ENCODE results near the gene THRA. TPM values are rescaled to one million over a fixed set of nuclear protein-coding genes. Genes with fewer than 3 reads are reported as not detected.
A peak's percentile ranks its signal among the peaks of the same experiment; 100 is the strongest.

Gene THRA
- total RNA-seq, 1 donor from 2014 or later: 15.0 TPM

DNA sequence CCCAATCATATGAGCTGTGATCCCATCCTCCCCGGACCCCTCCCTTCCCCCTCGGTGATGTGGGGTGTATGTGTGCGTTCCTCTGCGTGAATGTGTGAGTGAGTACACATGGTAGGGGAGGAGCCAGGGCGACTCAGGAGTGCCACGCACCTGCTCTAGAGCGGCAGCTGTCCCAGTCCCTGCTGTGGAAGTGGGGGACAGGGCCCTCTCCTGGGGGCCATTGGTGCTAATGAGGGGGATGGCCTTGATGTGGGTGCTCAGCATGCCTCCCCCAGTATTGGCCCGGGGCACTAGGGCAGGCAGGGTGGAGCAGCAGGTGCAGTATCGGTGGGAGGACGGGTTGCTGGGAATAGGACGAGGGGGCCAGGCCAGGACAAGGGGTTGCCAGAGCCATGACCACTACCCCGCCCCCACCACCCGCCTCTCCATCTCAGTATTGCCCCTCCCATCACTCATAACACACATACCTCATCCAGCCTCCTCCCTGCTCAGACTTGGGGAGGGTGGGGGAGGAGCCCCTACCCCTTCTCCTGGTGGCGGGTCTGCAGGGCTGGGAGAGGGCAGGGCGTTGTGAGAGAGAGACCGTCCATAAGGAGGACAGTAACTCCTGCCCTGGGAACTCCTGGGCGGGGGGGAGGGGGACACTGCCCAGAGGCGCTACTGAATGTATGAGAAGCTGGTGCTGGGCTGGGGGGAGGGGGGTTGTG is 29.1 kb downstream of the THRA start:
- Mint-ChIP-seq H3K36me3 (ENCODE audit: low read depth) (peaks cover 5% of the 10 kb centered on the region), H3K9me3 (no peaks in the 10 kb centered on the region), H3K4me3 (no peak overlapping the region), H3K27me3 (ENCODE audit: low read depth) (no peaks in the 10 kb centered on the region), H3K27ac (ENCODE audit: unreplicated experiment) (no peak overlapping the region), H3K4me1 (no peaks in the 10 kb centered on the region)
- no peak for DNase-seq (ENCODE audit: low read depth, low spot score)
- TF ChIP-seq, protein P1, sequence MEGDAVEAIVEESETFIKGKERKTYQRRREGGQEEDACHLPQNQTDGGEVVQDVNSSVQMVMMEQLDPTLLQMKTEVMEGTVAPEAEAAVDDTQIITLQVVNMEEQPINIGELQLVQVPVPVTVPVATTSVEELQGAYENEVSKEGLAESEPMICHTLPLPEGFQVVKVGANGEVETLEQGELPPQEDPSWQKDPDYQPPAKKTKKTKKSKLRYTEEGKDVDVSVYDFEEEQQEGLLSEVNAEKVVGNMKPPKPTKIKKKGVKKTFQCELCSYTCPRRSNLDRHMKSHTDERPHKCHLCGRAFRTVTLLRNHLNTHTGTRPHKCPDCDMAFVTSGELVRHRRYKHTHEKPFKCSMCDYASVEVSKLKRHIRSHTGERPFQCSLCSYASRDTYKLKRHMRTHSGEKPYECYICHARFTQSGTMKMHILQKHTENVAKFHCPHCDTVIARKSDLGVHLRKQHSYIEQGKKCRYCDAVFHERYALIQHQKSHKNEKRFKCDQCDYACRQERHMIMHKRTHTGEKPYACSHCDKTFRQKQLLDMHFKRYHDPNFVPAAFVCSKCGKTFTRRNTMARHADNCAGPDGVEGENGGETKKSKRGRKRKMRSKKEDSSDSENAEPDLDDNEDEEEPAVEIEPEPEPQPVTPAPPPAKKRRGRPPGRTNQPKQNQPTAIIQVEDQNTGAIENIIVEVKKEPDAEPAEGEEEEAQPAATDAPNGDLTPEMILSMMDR (conservative IDR thresholded peaks at IDR 0.05): no peak

DNA sequence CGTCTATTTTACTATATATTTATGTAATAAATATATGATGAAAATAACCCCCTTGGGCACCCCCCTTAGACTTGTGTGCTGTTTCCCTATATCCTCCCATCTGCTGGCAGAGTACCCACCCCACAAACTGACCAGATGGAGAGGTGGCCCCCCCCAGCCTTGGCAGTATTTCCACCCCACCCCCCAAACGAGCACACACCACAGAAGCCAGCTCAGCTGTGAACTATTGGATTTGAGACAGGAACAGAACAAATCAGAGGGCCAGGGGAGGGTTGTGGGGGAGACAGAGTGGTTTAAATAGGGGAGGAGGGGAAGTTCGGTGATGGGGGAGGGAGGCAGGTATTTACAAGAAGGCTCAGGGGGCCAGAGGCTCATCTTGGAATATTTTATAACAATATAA is 29.8 kb downstream of the THRA start:
- no peak for DNase-seq (ENCODE audit: low read depth, low spot score)
- H3K4me1 Mint-ChIP-seq: no peaks in the 10 kb centered on the region
- no peak overlapping the region for H3K4me3 Mint-ChIP-seq
- H3K27me3 Mint-ChIP-seq (ENCODE audit: low read depth): no peaks in the 10 kb centered on the region
- no peaks in the 10 kb centered on the region for H3K9me3 Mint-ChIP-seq
- no peaks in the 10 kb centered on the region for H3K36me3 Mint-ChIP-seq (ENCODE audit: low read depth)
- no peak overlapping the region for H3K27ac Mint-ChIP-seq (ENCODE audit: unreplicated experiment)
- TF ChIP-seq, protein P1 (conservative IDR thresholded peaks at IDR 0.05): no peak

DNA sequence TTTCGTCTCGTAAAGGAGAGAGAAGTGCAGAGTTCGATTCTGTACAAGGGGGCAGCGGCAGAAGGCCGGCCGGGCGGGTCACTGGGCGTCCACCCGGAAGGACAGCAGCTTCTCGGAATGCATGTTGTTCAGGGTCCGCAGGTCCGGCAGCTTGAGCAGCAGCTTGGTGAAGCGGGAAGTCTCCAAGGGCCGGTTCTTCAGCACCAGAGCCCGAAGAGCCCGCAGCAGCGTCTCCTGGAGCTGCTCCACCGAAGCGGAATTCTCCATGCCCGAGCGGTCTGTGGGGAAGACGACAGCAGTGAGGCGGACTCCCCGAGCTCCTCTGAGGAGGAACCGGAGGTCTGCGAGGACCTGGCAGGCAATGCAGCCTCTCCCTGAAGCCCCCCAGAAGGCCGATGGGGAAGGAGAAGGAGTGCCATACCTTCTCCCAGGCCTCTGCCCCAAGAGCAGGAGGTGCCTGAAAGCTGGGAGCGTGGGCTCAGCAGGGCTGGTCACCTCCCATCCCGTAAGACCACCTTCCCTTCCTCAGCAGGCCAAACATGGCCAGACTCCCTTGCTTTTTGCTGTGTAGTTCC is 30.3 kb downstream of the THRA start:
- Mint-ChIP-seq H3K36me3 (ENCODE audit: low read depth) (no peaks in the 10 kb centered on the region), H3K27ac (ENCODE audit: unreplicated experiment) (no peak overlapping the region), H3K27me3 (ENCODE audit: low read depth) (no peaks in the 10 kb centered on the region), H3K4me3 (no peak overlapping the region), H3K9me3 (no peaks in the 10 kb centered on the region), H3K4me1 (no peaks in the 10 kb centered on the region)
- TF ChIP-seq, protein P1 (conservative IDR thresholded peaks at IDR 0.05): no peak
- no peak for DNase-seq (ENCODE audit: low read depth, low spot score)

DNA sequence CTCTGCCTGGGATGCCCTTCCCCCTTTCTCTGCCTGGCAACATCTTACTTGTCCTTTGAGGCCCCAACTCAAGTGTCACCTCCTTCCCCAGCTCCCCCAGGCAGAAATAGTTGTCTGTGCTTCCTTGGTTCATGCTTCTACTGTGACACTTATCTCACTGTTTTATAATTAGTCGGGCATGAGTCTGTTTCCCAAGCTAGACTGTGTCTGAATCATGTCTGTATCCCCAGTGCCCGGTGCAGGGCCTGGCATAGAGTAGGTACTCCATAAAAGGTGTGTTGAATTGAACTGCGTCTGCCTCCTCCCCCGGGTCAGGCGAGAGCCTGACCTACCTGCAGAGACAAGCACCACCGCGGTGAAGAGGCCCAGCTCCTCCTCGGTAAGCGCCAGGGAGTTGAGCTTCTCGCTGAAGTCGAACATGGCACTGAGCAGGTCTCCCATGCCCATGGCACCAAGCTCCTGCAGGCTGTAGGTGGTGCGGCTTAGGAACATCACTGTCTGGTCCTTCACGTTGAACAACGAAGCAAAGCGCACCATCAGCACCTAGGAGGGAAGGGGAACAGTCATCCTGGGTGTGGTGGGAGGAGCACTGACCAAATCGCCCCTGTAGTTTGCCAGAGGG is 30.9 kb downstream of the THRA start:
- Mint-ChIP-seq H3K4me3 (no peak overlapping the region), H3K27me3 (ENCODE audit: low read depth) (peaks cover 2% of the 10 kb centered on the region), H3K9me3 (no peaks in the 10 kb centered on the region), H3K27ac (ENCODE audit: unreplicated experiment) (peak overlapping the region; percentile 71), H3K4me1 (peaks cover 4% of the 10 kb centered on the region), H3K36me3 (ENCODE audit: low read depth) (peaks cover 2% of the 10 kb centered on the region)
- no peak for DNase-seq (ENCODE audit: low read depth, low spot score)
- TF ChIP-seq, protein P1 (conservative IDR thresholded peaks at IDR 0.05): no peak

DNA sequence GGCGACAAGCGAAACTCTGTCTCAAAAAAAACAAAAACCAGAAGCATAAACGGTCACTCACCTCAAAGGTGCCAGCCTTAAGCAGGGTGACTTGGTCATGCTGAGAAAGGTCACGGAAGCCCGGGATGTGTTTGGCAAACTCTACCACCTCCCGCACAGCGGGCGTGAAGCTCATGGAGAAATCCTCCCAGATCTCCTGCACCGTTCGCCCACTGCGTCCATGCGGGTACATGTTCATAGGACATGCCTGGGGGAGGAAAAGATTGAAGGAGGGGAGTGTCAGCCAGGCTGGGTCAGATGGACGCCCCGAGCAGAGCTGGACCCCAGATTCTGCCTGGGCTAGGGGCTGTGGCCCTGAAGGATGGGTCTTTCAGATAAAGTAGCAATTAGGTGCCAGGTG is 32.1 kb downstream of the THRA start:
- TF ChIP-seq, protein P1 (conservative IDR thresholded peaks at IDR 0.05): no peak
- no peak for DNase-seq (ENCODE audit: low read depth, low spot score)
- peaks cover 6% of the 10 kb centered on the region for H3K27me3 Mint-ChIP-seq (ENCODE audit: low read depth)
- no peak overlapping the region for H3K27ac Mint-ChIP-seq (ENCODE audit: unreplicated experiment)
- H3K4me1 Mint-ChIP-seq: peaks cover 14% of the 10 kb centered on the region
- H3K9me3 Mint-ChIP-seq: no peaks in the 10 kb centered on the region
- H3K36me3 Mint-ChIP-seq (ENCODE audit: low read depth): peaks cover 2% of the 10 kb centered on the region
- peak overlapping the region; percentile 38 for H3K4me3 Mint-ChIP-seq

All from neural crest cell (in vitro differentiated cells).